GM12891 (cell line): Measurements from ENCODE around the gene ARMH1.

Experiments
- POLR2A ChIP-seq: IDR thresholded peaks from 2 replicates; pipeline ENCODE4 v1.6.1; 2011; ENCODE audit warnings: low read depth, low read length, control low read depth
- POLR2AphosphoS5 ChIP-seq: IDR thresholded peaks from 2 replicates; pipeline ENCODE4 v1.6.1; 2011; ENCODE audit warnings: low read depth, low read length, control low read depth

- TF ChIP-seq POLR2A (no peak), POLR2AphosphoS5 (no peak)
Measured at GRCh38 chr1:44747878-44748277, 73.4 kb downstream of the ARMH1 start.
